Hepatic stellate cell (primary cell): ENCODE measurements around the gene KRT6B.

Experiments used
- DNase-seq: peaks from one replicate; pipeline ENCODE4 v3.0.0; 2011; ENCODE audit warnings: low spot score

Gene KRT6B

DNA sequence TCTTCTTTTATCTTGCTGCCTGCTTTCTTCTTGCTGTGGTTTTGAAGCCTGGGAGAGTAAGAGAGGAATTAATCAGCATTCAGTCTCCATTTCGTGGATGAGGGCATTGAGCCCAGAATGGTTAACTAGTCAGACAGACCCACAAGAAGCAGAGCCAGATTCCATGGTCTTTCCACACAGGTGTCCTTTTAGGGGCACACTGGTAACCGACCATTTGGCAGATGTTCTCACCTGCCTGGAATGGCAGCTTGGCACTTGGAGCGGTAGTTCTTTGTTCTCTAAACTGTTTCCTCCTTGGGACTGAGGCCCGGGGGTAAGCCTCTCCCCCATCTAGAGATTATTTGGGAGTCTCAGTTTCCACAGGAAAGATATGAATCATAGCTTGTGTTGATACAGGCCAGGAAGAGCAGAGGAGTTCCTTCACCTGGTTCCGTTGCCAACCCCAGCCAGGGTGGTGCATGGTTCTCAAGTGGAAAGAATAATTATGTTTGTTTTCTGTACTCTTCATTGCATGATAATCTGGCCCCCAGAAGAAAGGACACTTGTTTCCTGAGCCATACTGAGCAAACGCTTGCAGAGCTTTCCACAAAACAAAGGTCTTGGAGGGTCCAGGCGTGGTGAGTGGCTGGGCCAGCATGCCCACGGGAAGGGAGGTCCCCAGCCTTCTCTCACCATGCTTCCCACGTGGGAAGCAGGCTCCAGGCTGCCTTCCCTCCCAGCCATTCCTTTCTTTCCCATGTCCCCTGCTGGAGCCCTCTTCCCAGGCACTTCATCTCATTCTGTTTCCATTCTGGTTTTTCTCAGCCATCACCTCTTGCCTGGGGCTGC, 15.7 kb downstream of the KRT6B start:
- no peak for DNase-seq

GRCh38 chr12:52435659-52435999, 16.3 kb downstream of the KRT6B start:
- no peak for DNase-seq

- DNase-seq = no peak
Measured at GRCh38 chr12:52434760-52435530, 17.0 kb downstream of the KRT6B start.

GRCh38 chr12:52434081-52434733, 17.7 kb downstream of the KRT6B start, which contains the start of gene KRT75:
KRT75 (minus strand) TSS chr12:52434371; CDS start chr12:52434304, 67 bp downstream.
- no peak for DNase-seq

GRCh38 chr12:52433501-52434080, 18.4 kb downstream of the KRT6B start:
- no peak for DNase-seq

DNA sequence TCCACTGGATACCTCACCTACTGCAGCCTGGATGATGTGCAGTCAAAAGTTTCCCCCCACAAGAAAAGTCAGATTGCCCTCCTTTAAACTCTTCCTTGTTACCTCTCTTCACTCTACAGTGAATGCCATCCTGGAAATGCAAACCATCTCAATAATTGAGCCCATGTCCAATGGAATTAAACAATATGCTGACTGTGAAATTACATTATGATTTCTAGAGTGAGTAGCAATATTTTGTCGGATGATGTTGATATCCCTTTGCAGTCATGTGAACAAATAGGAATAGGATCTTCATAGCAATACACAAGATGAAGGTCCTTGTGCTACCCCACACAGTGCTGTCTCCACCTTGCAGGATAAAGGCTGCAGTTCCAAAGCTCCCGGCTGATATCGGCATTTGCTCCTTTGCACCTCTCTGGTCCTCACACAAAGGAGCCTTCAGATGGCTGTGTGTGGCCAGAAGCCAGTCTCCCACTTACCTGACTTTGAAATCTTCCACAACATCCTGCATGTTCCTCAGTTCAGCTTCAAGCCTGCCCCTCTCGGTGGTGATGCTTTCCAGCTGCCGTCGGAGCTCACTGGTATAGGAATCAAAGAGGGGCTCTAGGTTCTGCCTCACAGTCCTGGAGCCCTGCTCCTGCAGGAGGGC, 19.3 kb downstream of the KRT6B start:
- DNase-seq = no peak

DNA sequence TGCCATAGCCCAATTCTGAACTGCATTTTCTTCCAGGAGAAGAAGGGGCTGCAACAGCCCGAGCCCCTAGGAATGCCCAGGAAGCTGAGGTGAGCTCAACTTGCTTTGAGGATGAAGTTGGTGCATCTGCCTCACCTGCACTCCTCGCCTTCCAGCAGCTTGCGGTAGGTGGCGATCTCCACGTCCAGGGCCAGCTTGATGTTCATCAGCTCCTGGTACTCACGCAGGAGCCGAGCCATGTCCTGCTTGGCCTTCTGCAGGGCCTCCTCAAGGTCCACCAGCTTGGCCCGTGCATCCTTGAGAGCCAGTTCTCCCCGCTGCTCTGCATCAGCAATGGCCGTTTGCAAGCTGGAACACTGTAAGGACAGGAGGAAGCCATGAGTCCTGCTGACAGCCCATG, 23.8 kb downstream of the KRT6B start:
- no peak for DNase-seq

DNA sequence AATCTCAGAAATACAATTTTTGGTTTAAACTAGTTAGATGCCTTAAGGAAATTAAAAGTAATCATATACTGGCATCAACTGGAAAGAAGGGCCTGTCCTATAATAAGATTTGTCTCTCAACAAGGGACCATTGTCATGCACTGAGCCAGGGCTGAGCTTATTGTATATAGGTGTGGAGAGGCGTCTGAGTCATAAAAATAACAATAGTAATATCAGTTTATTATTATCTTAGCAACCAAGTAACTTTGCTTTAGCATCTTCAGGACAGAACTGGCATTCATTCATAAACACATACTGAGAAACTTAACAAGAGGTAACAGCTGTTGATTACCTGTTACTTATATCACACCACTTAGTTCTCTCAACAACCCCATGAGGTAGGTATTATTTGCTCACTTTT, 24.9 kb downstream of the KRT6B start:
- no peak for DNase-seq

- no peak for DNase-seq
Measured at GRCh38 chr12:52426034-52426433, 25.9 kb downstream of the KRT6B start.

GRCh38 chr12:52425466-52425865, 26.5 kb downstream of the KRT6B start:
- no peak for DNase-seq

GRCh38 chr12:52423661-52424500, 28.1 kb downstream of the KRT6B start:
- no peak for DNase-seq

DNA sequence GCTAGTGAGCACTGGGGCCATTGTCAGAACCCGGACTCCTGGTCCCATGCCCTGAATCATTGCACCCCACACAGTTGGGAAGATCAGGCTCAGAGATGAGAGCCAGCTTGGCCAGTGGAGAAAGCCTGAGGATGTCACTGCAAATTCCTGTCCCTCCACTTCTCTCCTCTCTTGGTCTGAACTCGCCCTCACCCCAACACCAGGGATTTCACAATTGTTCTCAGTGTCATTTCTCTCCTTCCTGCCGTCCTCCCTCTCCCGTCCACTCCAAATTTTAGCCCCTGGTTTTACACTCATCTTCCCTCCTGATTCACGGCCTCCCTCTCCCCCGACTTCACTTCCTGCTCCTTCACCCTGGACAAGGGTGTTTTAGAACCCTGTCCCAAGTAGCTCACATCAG, 28.9 kb downstream of the KRT6B start:
- DNase-seq = no peak

GRCh38 chr12:52419656-52420055, 32.3 kb downstream of the KRT6B start:
- DNase-seq = no peak

GRCh38 chr12:52418576-52419110, 33.3 kb downstream of the KRT6B start:
- DNase-seq = no peak

- no peak for DNase-seq
Measured at GRCh38 chr12:52417740-52418139, 34.2 kb downstream of the KRT6B start.

GRCh38 chr12:52416795-52417194, 35.2 kb downstream of the KRT6B start:
- DNase-seq = no peak

DNA sequence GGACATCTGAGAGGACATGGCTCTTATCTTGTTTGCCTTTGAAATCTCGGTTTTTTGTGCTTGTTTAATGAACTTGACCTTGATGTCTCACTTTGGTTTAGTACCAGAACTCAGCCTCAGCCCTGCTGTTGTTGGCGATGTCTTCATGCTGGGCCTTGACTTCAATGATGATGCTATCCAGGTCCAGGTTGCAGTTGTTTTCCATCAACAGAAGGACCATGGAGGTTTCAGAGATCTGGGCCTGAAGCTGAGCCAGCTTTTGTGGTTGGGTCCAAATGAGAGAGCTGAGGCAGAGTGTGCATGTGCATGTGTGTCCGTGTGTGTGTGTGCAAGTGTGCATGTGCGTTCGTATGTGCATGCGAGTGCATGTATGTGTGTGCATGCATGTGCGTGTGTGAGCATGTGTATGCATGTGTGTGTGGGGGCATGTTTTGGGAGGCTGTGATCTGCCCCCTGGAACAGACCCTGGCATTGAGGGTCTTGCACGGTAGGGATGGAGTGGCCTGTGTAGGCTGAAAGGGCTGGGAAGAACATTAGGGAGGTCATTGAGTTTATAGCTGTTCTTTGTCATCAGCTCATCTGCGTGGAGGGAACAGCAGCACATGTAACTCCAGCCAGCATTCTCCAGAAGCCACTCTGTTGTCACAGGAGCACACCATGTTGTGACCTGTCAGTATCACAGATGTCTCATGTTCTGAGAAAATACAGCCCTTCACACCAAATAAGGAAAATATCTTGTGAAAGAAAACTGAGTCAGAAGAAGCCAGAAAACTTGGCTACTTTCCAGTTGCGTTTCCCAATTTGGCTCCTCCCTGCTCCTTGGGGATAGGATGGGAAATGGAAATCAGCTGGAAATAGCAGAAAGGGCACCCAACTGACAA, 35.8 kb downstream of the KRT6B start:
- peak; percentile 72 for DNase-seq

DNA sequence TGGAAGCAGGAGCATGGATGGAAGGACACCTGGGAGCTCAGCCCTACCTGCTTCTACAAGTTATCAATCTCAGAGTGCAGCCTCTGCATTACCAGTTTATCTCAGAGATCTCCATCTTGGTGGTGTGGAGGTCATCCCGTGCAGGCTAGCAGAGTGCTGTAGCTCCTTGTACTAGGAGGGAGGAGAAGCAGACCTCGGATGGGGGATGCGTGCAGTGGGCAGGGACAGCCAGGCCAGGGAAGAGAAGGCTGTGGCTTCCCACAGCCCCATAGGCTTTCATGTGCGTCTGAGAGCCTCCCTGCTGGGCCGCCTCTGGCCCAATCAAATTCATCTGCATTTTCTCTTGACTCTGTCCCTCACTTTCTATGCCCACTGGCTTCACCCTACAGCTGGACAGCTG, 37.0 kb downstream of the KRT6B start:
- no peak for DNase-seq

GRCh38 chr12:52413782-52414345, 38.1 kb downstream of the KRT6B start:
- DNase-seq = no peak
